GM13977 (cell line): ENCODE measurements around the gene ABCC3.

Source experiments
- DNase-seq: peaks from one replicate; pipeline ENCODE4 v3.0.0; 2012; ENCODE audit warnings: low spot score
- CTCF ChIP-seq: IDR thresholded peaks from 2 replicates; pipeline ENCODE4 v1.5.1; 2012; ENCODE audit warnings: mild to moderate bottlenecking, control low read depth; ENCODE audit not compliant: insufficient read depth; ENCODE audit errors: extremely low read depth, missing control alignments
- in situ Hi-C: fragments of 300-500 bp; cut with MboI; formaldehyde crosslinking; loops from one replicate; pipeline ENCODE4 v1.12.0; 2022; ENCODE audit warnings: low sequenced_read_pairs, low pct_unique_long_range_greater_than_20kb, mixed read lengths, inconsistent platforms; ENCODE audit not compliant: unreplicated experiment

Gene ABCC3

GRCh38 chr17:50636804-50637195 is 2.1 kb downstream of the ABCC3 start:
- no peak for TF ChIP-seq CTCF
- DNase-seq = no peak

GRCh38 chr17:50637829-50638605 is 3.3 kb downstream of the ABCC3 start:
- in situ Hi-C loops = no loop called here
- no peak for TF ChIP-seq CTCF
- DNase-seq = no peak

More at GRCh38 chr17:50636804-50637195, 2.1 kb downstream of the ABCC3 start:
- in situ Hi-C loops = no loop called here

GRCh38 chr17:50638606-50638965 is 3.9 kb downstream of the ABCC3 start:
- no peak for DNase-seq
- no peak for TF ChIP-seq CTCF
- in situ Hi-C loops = no loop called here

GRCh38 chr17:50638966-50639713 is 4.5 kb downstream of the ABCC3 start:
- in situ Hi-C loops = no loop called here
- no peak for TF ChIP-seq CTCF
- no peak for DNase-seq

- no peak for DNase-seq
- TF ChIP-seq CTCF = no peak
- in situ Hi-C loops = loop anchor here (10.0 kb wide), 1 partner anchor 156 kb away; no protein-coding TSS in a partner anchor
Observed at GRCh38 chr17:50640686-50641351, 6.1 kb downstream of the ABCC3 start.

- TF ChIP-seq CTCF = no peak
- in situ Hi-C loops = loop anchor here (10.0 kb wide), 1 partner anchor 157 kb away; no protein-coding TSS in a partner anchor
- no peak for DNase-seq
Observed at GRCh38 chr17:50641357-50641756, 6.7 kb downstream of the ABCC3 start.
